Mesodermal cell (in vitro differentiated cells): Measurements from ENCODE around the gene HDAC1.

Source experiments
- H3K27ac ChIP-seq: 2 replicates; pipeline ENCODE4 v1.7.0; 2013; ENCODE audit warnings: mild to moderate bottlenecking, low read depth, low read length, moderate library complexity; ENCODE audit not compliant: severe bottlenecking
- H3K36me3 ChIP-seq: 2 replicates; pipeline ENCODE4 v1.7.1; 2013; ENCODE audit warnings: mild to moderate bottlenecking, low read length, moderate library complexity; ENCODE audit not compliant: control insufficient read depth, insufficient read depth
- H3K4me1 ChIP-seq: one replicate; pipeline ENCODE4 v1.7.1; 2013; ENCODE audit warnings: mild to moderate bottlenecking, low read length; ENCODE audit not compliant: insufficient read depth, control insufficient read depth, poor library complexity, severe bottlenecking
- H3K4me3 ChIP-seq: 2 replicates; pipeline ENCODE4 v1.7.0; 2013; ENCODE audit warnings: low read length, control low read depth, mild to moderate bottlenecking; ENCODE audit not compliant: insufficient read depth, poor library complexity, severe bottlenecking; ENCODE audit errors: extremely low read depth
- H3K9me3 ChIP-seq: 2 replicates; pipeline ENCODE4 v1.7.1; 2013; ENCODE audit warnings: mild to moderate bottlenecking, low read length, moderate library complexity; ENCODE audit not compliant: control insufficient read depth
- WGBS, 2 experiments: methylation state at CpG; one replicate each; pipeline ENCODE4 v1.1.5; 2013; ENCODE audit warnings: missing lambda C conversion rate in 2 of 2; ENCODE audit not compliant: insufficient coverage in 2 of 2; 5-methylcytosine and 5-hydroxymethylcytosine counted together

The HDAC1 gene

DNA sequence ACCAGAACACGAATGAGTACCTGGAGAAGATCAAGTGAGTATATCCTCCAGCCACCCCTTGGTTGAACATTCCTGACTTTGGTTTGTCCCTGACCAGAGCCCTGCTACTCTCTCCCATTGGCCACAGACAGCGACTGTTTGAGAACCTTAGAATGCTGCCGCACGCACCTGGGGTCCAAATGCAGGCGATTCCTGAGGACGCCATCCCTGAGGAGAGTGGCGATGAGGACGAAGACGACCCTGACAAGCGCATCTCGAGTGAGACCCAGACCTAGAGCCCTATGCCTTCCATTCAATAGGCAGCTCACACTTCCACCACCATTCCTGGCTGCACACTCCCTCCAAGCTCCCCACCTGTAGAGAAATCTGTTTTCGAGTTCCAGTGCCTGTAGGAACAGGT, 39.7 kb downstream of the HDAC1 start:
- H3K9me3 ChIP-seq, result no peaks in the 10 kb centered on the region
- no peak overlapping the region for H3K27ac ChIP-seq
- H3K4me3 ChIP-seq, result no peak overlapping the region
- WGBS, 2 experiments, result 95 to 97% methylated on average over 12 of the region's 12 CpGs
- H3K4me1 ChIP-seq, result peaks cover 15% of the 10 kb centered on the region
- H3K36me3 ChIP-seq, result peaks cover 86% of the 10 kb centered on the region

DNA sequence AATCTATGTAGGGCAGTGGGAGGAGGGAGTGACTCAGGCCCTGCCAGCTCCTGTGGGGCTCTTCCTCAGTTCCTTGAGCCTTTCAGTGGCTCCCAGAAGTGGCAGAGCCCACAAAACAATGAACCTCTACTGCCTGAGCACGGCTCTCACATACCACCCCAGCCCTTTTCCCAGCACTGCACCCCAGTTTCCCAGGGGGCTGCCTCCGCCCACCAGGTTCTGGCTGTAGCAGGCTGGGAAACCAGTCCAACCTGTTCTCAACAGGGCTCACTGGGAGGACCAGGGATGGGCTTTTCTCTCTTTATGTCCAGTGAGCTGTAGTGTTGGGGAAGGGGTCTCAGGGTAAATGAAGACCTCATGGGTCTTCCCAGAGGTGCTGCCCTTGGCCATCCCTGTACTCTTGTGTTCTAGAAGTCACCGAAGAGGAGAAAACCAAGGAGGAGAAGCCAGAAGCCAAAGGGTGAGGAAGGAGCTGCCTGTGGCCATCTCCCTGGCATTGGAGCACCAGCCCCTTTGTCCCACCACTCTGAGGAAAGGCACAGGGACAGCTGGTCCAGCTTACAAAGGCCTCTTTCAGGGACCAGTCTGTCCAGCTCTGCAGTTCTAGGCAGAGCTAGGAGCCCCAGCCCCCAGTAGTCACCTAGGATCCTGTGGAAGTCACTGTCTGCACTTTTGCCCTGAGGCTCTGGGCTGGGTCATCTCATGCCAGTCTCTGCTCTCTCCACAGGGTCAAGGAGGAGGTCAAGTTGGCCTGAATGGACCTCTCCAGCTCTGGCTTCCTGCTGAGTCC, 40.6 kb downstream of the HDAC1 start:
- H3K36me3 ChIP-seq, result peaks cover 79% of the 10 kb centered on the region

DNA sequence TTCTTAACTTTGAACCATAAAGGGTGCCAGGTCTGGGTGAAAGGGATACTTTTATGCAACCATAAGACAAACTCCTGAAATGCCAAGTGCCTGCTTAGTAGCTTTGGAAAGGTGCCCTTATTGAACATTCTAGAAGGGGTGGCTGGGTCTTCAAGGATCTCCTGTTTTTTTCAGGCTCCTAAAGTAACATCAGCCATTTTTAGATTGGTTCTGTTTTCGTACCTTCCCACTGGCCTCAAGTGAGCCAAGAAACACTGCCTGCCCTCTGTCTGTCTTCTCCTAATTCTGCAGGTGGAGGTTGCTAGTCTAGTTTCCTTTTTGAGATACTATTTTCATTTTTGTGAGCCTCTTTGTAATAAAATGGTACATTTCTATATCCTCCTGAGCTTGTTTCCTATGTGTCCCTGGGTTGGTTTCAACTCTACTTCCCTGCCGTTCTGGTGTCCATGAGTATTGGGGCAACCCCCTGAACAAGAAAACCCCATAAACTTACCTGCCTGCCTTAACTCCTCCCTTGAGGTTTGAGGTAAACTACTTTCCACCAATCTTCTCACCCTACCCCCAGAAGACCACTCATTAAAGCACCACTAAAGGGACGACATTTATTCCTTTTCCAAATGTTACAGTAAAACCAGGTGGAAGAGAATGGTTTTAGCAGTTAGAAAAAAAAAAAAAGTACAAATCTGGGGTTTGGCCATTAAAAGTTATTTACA, 41.5 kb downstream of the HDAC1 start:
- H3K36me3 ChIP-seq, result peaks cover 69% of the 10 kb centered on the region
- H3K4me1 ChIP-seq, result peaks cover 33% of the 10 kb centered on the region
- no peak overlapping the region for H3K4me3 ChIP-seq
- WGBS, 2 experiments, result 95 to 100% methylated on average over 1 to 2 of the region's 3 CpGs
- no peaks in the 10 kb centered on the region for H3K9me3 ChIP-seq
- H3K27ac ChIP-seq, result peak overlapping the region; percentile 36

More for the DNA sequence above, 40.6 kb downstream of the HDAC1 start:
- H3K4me3 ChIP-seq, result no peak overlapping the region
- H3K27ac ChIP-seq, result peak overlapping the region; percentile 46
- H3K4me1 ChIP-seq, result peaks cover 24% of the 10 kb centered on the region
- H3K9me3 ChIP-seq, result no peaks in the 10 kb centered on the region
- 90 to 92% methylated on average over 3 of the region's 3 CpGs for whole genome bisulfite sequencing, 2 experiments

DNA sequence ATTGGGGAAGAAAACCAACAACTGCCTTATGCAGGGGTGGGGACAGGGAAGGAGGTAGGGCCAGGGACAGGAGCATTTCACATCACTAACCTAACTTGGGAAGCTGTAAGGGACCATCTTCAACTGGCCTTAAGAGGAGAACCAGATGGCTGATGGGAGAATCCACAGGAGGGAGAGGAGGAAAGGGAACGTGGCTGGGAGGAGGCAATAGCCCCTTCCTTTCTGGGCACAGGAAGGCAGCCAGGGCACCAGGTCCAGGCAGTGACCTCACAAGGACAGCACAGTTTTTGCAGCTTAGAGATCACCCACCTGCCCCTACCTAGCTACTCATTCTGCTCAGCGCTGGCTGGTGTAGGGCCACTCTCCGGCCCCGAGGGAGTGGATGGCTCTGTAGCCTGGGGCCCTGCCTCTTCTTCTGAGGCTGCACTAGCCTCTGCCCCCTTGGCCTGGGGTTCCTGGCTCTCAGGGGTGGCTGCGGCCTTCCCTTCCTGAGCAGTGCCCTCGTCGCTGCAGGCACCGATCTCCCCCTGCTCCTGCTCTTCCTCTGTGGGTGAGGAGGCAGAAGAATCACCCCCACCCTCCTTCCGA, 42.5 kb downstream of the HDAC1 start:
- no peak overlapping the region for H3K27ac ChIP-seq
- WGBS, 2 experiments, result 62 to 63% methylated on average over 4 of the region's 9 CpGs

DNA sequence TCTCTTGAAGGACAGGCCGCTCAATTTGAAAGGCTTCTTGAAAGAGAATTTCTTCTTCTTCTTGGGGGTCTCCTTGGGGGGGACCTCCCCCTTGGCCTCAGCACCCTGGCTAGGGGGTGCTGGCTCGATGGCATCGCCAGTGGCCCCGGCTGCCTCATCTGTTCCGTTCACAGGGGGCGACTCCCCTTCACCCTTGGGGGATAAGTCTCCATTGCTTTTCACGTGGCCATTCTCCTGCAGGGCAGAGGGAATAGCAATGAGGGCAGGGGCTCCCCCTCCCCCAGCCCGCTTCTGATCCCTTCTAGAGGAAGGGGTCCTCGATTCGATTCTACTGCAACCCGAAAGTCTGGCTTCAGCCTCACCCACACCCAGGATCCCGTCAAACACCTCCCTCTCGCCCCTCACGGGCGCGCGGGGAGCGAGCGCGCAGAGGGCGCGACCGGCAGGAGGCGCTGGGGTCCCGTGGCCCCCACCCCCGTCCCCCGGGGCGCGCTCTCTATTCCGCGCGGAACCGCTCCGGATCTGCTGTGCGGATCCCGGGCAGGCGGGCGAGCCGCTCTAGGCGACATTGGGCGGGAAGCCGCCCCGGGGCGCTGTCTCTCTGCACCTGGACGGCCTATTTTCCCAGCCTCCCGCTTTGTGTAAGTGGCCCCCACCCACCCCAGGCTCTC, 43.1 kb downstream of the HDAC1 start:
- H3K9me3 ChIP-seq, result no peaks in the 10 kb centered on the region
- H3K36me3 ChIP-seq, result peaks cover 53% of the 10 kb centered on the region
- peaks cover 49% of the 10 kb centered on the region for H3K4me1 ChIP-seq
- H3K4me3 ChIP-seq, result peak overlapping the region; percentile 79
- WGBS, 2 experiments, result 0% methylated on average over 21 to 43 of the region's 46 CpGs
- H3K27ac ChIP-seq, result peak overlapping the region; percentile 86

More for the DNA sequence above, 42.5 kb downstream of the HDAC1 start:
- Histone ChIP-seq H3K4me3 (peak overlapping the region; percentile 79), H3K9me3 (no peaks in the 10 kb centered on the region), H3K4me1 (peaks cover 43% of the 10 kb centered on the region), H3K36me3 (peaks cover 60% of the 10 kb centered on the region)

DNA sequence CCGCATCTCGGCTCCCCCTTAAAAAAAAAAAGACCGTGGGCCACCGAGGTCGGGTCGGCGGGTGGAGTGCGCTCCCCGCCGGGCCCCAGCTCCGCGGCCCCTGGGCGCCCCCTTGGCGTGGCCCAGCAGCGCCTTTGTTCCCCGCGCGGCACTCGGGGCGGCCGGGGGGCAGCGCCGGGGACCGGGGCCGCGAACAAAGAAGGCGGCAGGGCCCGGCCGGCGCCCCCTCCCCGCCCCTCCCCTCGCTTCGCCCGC, 43.6 kb downstream of the HDAC1 start:
- Histone ChIP-seq H3K36me3 (peaks cover 49% of the 10 kb centered on the region), H3K9me3 (no peaks in the 10 kb centered on the region), H3K4me1 (peaks cover 51% of the 10 kb centered on the region), H3K27ac (peak overlapping the region; percentile 86), H3K4me3 (peak overlapping the region; percentile 79)
- 0% methylated on average over 7 to 19 of the region's 34 CpGs for WGBS, 2 experiments

DNA sequence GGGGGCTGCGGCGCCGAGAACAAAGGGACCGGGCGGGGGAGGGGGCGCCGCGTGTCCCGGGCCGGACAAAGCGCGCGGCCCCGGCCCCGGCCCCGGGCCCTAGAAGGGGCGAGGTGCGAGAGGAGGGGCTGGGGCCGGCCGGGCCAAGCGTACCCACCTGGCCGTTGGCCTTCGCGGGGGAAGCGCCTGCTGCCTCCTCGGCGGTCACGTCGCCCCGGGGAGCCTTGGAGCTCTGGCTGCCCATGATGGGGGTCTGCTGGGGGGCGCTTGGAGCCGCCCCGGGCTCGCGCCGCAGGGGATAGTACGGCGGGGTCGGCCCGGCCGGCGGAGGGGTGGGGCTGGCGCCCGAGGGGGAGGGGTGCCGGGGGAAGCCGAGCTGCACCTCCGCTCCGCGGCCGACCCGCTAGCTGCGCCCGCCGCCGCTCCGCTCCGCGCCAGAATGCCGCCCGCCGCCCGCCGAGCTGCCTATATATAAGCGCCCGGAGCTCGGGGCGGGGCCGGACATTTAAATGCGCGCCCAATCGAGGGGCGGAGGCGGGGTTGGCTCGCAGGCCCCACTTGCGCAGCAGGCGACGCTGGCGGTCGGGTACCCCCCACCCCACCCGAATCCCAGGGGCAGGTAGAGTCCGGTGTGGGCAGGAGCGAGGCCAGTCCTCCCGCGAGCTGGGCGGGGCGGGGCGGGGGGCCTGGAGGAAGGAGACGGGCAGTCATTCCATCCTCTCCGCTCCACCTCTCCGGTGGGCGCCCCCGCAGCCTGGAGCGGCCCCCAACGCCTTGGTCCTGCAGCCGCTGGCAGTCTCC, 44.1 kb downstream of the HDAC1 start, which contains the start of gene MARCKSL1:
MARCKSL1 (minus strand) TSS at position 444 of the 801 bp plus-strand sequence; CDS start at position 244, 200 bp downstream.
- H3K27ac ChIP-seq, result peak within 1 kb of the TSS; percentile 86
- H3K36me3 ChIP-seq, result peaks cover 44% of the 10 kb centered on the region
- peaks cover 51% of the 10 kb centered on the region for H3K4me1 ChIP-seq
- H3K9me3 ChIP-seq, result no peaks in the 10 kb centered on the region
- WGBS, 2 experiments, result 0 to 1% methylated on average over 47 to 50 of the region's 95 CpGs
- peak within 1 kb of the TSS; percentile 79 for H3K4me3 ChIP-seq

DNA sequence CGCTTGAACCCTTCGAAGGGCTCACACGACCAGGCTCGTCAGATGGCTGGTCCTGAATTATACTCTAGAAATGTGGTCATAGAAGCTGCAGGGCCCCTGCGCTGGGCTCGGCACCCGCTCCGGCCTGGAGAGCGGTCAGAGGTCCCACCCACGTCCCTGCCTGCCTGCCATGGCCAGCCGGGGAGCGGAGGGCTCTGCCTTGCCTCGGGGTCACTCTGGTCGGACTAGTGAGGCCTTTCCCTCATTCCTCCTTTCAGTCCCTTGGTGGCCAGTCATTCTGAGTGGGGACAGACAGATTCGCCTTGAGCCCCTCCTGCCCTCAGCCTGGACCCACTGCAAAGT, 44.7 kb downstream of the HDAC1 start:
- Histone ChIP-seq H3K4me1 (peaks cover 51% of the 10 kb centered on the region), H3K27ac (no peak overlapping the region), H3K36me3 (peaks cover 38% of the 10 kb centered on the region), H3K4me3 (peak overlapping the region; percentile 79), H3K9me3 (no peaks in the 10 kb centered on the region)
- 33 to 35% methylated on average over 9 to 15 of the region's 15 CpGs for WGBS, 2 experiments

DNA sequence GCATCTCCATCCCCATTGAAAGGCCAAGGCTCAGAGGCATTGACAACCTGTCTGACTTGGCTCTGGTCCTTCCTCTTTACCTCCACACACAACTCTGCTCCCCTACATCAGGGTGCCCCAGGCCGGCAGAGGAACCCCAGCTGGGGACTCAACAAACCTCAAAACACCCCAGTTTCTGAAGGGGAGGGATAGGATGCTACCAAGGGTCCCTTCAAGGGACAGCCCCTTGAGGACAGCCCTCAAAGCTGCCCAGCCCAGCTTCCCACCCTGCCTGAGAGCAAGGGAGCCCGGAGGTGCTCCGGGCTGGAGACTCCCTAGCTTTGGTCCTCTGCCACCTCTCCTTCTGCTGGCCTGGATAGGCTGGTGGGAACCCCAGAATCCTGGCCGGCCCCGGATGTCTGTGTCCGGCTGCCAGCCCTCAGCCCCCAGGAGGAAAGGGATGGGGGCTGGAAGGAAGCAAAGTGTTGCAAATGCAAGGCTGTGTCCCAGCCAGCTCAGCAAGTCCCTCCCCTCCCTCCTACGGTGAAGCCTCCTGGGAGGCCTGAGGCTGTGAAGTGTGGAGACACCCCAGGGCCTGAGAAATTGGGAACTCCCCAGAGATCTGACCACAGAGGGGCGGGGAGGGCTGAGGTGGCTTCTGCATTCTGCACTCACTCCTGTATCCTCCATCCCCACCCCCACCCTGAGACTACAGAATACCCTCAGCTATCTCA, 45.2 kb downstream of the HDAC1 start:
- peaks cover 51% of the 10 kb centered on the region for H3K4me1 ChIP-seq
- H3K9me3 ChIP-seq, result no peaks in the 10 kb centered on the region
- H3K36me3 ChIP-seq, result peaks cover 32% of the 10 kb centered on the region
- 96 to 100% methylated on average over 1 to 2 of the region's 8 CpGs for WGBS, 2 experiments
- H3K27ac ChIP-seq, result no peak overlapping the region
- H3K4me3 ChIP-seq, result no peak overlapping the region
